ENCODE measurements around the gene ASTN2. TPM values are rescaled to one million over a fixed set of nuclear protein-coding genes. Genes with fewer than 3 reads are reported as not detected.

Gene ASTN2
- total RNA-seq, 2 experiments from 2014 or later = 1.7 to 4.2 TPM

DNA sequence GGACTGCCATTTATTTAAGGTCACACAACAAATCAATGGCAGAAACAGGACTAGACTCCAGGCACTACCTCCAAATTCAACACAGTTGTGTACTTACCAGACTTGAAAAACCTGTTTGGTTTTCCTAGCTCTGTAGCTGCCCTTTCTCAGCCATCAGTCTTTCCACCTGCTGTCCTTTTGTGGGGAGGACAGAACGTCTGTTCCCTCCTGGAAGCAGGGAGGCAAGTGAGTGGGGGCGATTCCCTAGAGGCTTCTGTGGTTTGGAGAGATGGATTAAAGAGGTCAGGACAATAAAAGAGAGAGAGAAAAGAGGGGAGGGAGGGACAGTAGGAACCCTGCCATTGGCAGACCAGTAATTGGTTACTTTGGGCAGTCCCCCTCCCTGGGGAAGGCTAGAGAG, 14.7 kb downstream of the ASTN2 start:
- TF ChIP-seq EZH2phosphoT487 (IDR thresholded peaks at IDR 0.05; ENCODE audit: borderline replicate concordance, low read depth, low read length) = no peak
- ChIA-PET POLR2A (interaction anchor here (0.7 kb wide), 1 partner anchor 211 kb away, joined by 3 read pairs; no protein-coding TSS in a partner anchor), CTCF (ENCODE audit: unreplicated experiment) (no interaction called here)
- intact Hi-C loops (cut with micrococcal nuclease; ENCODE audit: unreplicated experiment) = no loop called here
- Histone ChIP-seq H3K9me3 (ENCODE audit: low read length) (no peaks in the 10 kb centered on the region), H3K4me1 (ENCODE audit: insufficient read depth, low read length, poor library complexity, severe bottlenecking) (no peaks in the 10 kb centered on the region), H3K79me2 (ENCODE audit: insufficient read depth, low read depth, low read length) (no peaks in the 10 kb centered on the region), H4K20me1 (ENCODE audit: insufficient read depth, low read length) (no peaks in the 10 kb centered on the region), H3K36me3 (ENCODE audit: insufficient read depth, low read length) (no peaks in the 10 kb centered on the region), H3K9me2 (ENCODE audit: insufficient read depth, low read length) (no peaks in the 10 kb centered on the region), H3K4me2 (ENCODE audit: low read length) (no peak overlapping the region), H2AFZ (ENCODE audit: low read length) (no peak overlapping the region), H3K27ac (ENCODE audit: low read depth, low read length, poor library complexity, severe bottlenecking) (no peak overlapping the region), H3K4me3 (ENCODE audit: low read depth, low read length, poor library complexity, severe bottlenecking) (no peak overlapping the region)
- BruUV-seq (replicated peaks) = no TSS peak
- no peak for DNase-seq (ENCODE audit: low spot score)

DNA sequence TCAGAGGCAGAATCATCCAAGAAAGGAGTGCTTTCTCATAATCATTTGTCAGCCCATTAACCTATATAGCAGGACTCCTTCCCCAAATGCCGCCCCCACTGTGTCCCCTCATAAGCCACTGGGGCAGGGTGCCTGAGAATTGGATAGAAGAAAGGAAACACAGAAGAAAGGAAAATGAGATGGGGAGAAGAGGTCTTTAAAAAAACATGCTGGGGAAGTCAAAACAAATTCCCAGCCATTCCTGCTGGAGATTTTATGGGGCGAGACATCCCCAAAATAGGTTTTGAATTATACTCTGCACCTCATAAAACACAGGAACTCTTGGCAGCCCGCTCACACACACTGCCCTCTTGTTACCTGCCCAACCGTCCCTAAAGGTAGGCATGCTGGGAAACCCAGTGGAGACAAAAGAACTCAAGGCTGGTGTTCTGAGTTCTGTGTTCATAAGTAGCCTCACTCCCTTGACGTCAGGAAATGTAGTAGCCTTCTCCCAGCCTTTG, 19.7 kb downstream of the ASTN2 start:
- intact Hi-C loops (cut with micrococcal nuclease; ENCODE audit: unreplicated experiment) = no loop called here
- Histone ChIP-seq H3K9me2 (ENCODE audit: insufficient read depth, low read length) (no peaks in the 10 kb centered on the region), H3K36me3 (ENCODE audit: insufficient read depth, low read length) (no peaks in the 10 kb centered on the region), H3K4me2 (ENCODE audit: low read length) (no peak overlapping the region), H3K4me1 (ENCODE audit: insufficient read depth, low read length, poor library complexity, severe bottlenecking) (no peaks in the 10 kb centered on the region), H3K27ac (ENCODE audit: low read depth, low read length, poor library complexity, severe bottlenecking) (no peak overlapping the region), H3K9me3 (ENCODE audit: low read length) (no peaks in the 10 kb centered on the region), H2AFZ (ENCODE audit: low read length) (no peak overlapping the region), H4K20me1 (ENCODE audit: insufficient read depth, low read length) (no peaks in the 10 kb centered on the region), H3K79me2 (ENCODE audit: insufficient read depth, low read depth, low read length) (no peaks in the 10 kb centered on the region), H3K4me3 (ENCODE audit: low read depth, low read length, poor library complexity, severe bottlenecking) (no peak overlapping the region)
- TF ChIP-seq, protein P1, sequence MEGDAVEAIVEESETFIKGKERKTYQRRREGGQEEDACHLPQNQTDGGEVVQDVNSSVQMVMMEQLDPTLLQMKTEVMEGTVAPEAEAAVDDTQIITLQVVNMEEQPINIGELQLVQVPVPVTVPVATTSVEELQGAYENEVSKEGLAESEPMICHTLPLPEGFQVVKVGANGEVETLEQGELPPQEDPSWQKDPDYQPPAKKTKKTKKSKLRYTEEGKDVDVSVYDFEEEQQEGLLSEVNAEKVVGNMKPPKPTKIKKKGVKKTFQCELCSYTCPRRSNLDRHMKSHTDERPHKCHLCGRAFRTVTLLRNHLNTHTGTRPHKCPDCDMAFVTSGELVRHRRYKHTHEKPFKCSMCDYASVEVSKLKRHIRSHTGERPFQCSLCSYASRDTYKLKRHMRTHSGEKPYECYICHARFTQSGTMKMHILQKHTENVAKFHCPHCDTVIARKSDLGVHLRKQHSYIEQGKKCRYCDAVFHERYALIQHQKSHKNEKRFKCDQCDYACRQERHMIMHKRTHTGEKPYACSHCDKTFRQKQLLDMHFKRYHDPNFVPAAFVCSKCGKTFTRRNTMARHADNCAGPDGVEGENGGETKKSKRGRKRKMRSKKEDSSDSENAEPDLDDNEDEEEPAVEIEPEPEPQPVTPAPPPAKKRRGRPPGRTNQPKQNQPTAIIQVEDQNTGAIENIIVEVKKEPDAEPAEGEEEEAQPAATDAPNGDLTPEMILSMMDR (conservative IDR thresholded peaks at IDR 0.05; ENCODE audit: low read length) = no peak
- TF ChIP-seq EZH2phosphoT487 (IDR thresholded peaks at IDR 0.05; ENCODE audit: borderline replicate concordance, low read depth, low read length) = no peak
- ChIA-PET CTCF (ENCODE audit: unreplicated experiment) (no interaction called here), POLR2A (no interaction called here)
- no peak for DNase-seq (ENCODE audit: low spot score)
- BruUV-seq (replicated peaks) = no TSS peak

DNA sequence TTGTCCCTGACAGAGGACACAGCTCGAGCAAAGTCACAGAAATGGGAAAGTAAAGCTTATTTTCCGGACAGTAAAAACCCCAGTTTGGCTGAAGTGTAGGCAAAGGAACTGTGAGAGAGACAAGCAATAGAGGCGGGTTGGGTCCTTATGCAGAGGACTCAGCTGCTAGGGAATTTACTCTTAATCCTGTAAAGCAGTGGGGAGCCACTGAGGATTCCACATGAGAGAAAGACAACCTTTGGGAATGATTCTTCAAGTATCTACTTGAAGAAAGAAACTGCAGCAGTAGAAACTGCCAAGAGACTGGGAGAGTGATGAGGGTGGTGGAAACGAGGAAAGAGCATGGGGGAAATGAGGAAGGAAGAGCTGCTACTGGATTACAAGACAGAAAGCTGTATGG, 20.2 kb downstream of the ASTN2 start:
- Histone ChIP-seq H4K20me1 (ENCODE audit: insufficient read depth, low read length) (no peaks in the 10 kb centered on the region), H3K27ac (ENCODE audit: low read depth, low read length, poor library complexity, severe bottlenecking) (no peak overlapping the region), H3K9me2 (ENCODE audit: insufficient read depth, low read length) (no peaks in the 10 kb centered on the region), H2AFZ (ENCODE audit: low read length) (no peak overlapping the region), H3K79me2 (ENCODE audit: insufficient read depth, low read depth, low read length) (no peaks in the 10 kb centered on the region), H3K9me3 (ENCODE audit: low read length) (no peaks in the 10 kb centered on the region), H3K4me1 (ENCODE audit: insufficient read depth, low read length, poor library complexity, severe bottlenecking) (no peaks in the 10 kb centered on the region), H3K4me3 (ENCODE audit: low read depth, low read length, poor library complexity, severe bottlenecking) (no peak overlapping the region), H3K36me3 (ENCODE audit: insufficient read depth, low read length) (no peaks in the 10 kb centered on the region), H3K4me2 (ENCODE audit: low read length) (no peak overlapping the region)
- BruUV-seq (replicated peaks) = no TSS peak
- POLR2A ChIA-PET = no interaction called here
- intact Hi-C loops (cut with micrococcal nuclease; ENCODE audit: unreplicated experiment) = no loop called here
- no peak for TF ChIP-seq EZH2phosphoT487 (IDR thresholded peaks at IDR 0.05; ENCODE audit: borderline replicate concordance, low read depth, low read length)
- TF ChIP-seq, protein P1 (conservative IDR thresholded peaks at IDR 0.05; ENCODE audit: low read length) = no peak
- CTCF ChIA-PET (ENCODE audit: unreplicated experiment) = no interaction called here
- DNase-seq (ENCODE audit: low spot score) = no peak
